ENCODE measurements around the gene ELMO2.

DNA sequence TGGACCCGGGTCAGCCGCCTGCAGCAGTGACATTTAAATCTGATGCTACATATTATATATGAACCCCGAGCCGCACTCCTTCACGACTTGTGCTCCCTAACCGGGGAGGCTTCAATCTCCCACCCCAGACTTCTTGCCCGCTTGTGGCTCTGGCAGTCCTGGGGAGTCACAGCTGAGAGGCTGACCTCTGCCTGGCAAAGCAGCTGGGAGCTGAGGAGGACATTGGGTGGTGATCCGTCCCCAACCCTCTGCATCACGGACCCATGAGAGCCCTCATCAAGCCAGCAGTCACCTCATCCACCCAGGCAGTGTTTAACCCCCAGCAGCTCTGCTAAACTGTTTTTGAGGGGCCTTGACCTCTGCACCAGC, 64.4 kb downstream of the ELMO2 start:
- TF ChIP-seq POLR2AphosphoS5 (IDR thresholded peaks at IDR 0.05) (no peak), POLR2A (IDR thresholded peaks at IDR 0.05) (no peak)
- TF ChIP-seq, protein P1, sequence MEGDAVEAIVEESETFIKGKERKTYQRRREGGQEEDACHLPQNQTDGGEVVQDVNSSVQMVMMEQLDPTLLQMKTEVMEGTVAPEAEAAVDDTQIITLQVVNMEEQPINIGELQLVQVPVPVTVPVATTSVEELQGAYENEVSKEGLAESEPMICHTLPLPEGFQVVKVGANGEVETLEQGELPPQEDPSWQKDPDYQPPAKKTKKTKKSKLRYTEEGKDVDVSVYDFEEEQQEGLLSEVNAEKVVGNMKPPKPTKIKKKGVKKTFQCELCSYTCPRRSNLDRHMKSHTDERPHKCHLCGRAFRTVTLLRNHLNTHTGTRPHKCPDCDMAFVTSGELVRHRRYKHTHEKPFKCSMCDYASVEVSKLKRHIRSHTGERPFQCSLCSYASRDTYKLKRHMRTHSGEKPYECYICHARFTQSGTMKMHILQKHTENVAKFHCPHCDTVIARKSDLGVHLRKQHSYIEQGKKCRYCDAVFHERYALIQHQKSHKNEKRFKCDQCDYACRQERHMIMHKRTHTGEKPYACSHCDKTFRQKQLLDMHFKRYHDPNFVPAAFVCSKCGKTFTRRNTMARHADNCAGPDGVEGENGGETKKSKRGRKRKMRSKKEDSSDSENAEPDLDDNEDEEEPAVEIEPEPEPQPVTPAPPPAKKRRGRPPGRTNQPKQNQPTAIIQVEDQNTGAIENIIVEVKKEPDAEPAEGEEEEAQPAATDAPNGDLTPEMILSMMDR (IDR thresholded peaks at IDR 0.05), result no peak

All from prostate gland (tissue), 2 donors.